Keratinocyte (primary cell): ENCODE results near the gene AMIGO2. TPM values are rescaled to one million over a fixed set of nuclear protein-coding genes. Genes with fewer than 3 reads are reported as not detected.
A peak's percentile ranks its signal among the peaks of the same experiment; 100 is the strongest.

Experiments used
- DNase-seq: peaks from one replicate; pipeline ENCODE4 v3.0.0-alpha.2; 2011; ENCODE audit warnings: low read depth, missing footprints, low spot score
- FAIRE-seq: peaks from 2 replicates; lab custom pipeline; 2011; peaks lifted over from hg19 to GRCh38; lab: Jason Lieb, UNC
- H2AFZ ChIP-seq: 2 replicates; pipeline ENCODE4 v1.6.0; 2012; ENCODE audit warnings: low read length, control low read depth, inconsistent platforms; ENCODE audit not compliant: control insufficient read depth
- H3K27ac ChIP-seq: 2 replicates; pipeline ENCODE4 v1.5.1; 2011; ENCODE audit warnings: low read length; ENCODE audit not compliant: control insufficient read depth, insufficient read depth
- H3K27me3 ChIP-seq: 3 replicates; pipeline ENCODE4 v1.6.0; 2011; ENCODE audit warnings: low read length; ENCODE audit not compliant: control insufficient read depth, insufficient read depth; ENCODE audit errors: extremely low read depth
- H3K36me3 ChIP-seq, 2 experiments: 2 replicates in 1 of 2; 3 replicates in 1 of 2; pipeline ENCODE4 v1.5.1; 2011; ENCODE audit warnings: low read length in 2 of 2, mild to moderate bottlenecking in 1 of 2; ENCODE audit not compliant: control insufficient read depth in 2 of 2, insufficient read depth in 2 of 2; ENCODE audit errors: extremely low read depth in 1 of 2
- H3K4me1 ChIP-seq: 3 replicates; pipeline ENCODE4 v1.5.1; 2011; ENCODE audit warnings: low read length; ENCODE audit not compliant: control insufficient read depth, insufficient read depth; ENCODE audit errors: extremely low read depth
- H3K4me2 ChIP-seq: 3 replicates; pipeline ENCODE4 v1.6.0; 2011; ENCODE audit warnings: low read depth, low read length; ENCODE audit not compliant: control insufficient read depth, insufficient read depth; ENCODE audit errors: extremely low read depth
- H3K4me3 ChIP-seq, 3 experiments: fragments of 200-600 bp in 1 of 3; sonication (generic) in 1 of 3; 2 replicates in 2 of 3; 3 replicates in 1 of 3; pipeline ENCODE4 v1.5.1; 2011 to 2016; ENCODE audit warnings: low read length in 3 of 3, mild to moderate bottlenecking in 3 of 3, control low read depth in 2 of 3, inconsistent platforms in 1 of 3, low read depth in 1 of 3, mixed read lengths in 1 of 3, mixed run types in 1 of 3, moderate library complexity in 1 of 3; ENCODE audit not compliant: control insufficient read depth in 2 of 3, insufficient read depth in 2 of 3; ENCODE audit errors: extremely low read depth in 1 of 3
- H3K79me2 ChIP-seq: 2 replicates; pipeline ENCODE4 v1.6.0; 2012; ENCODE audit warnings: low read length; ENCODE audit not compliant: control insufficient read depth, insufficient read depth
- H3K9ac ChIP-seq: 3 replicates; pipeline ENCODE4 v1.6.0; 2011; ENCODE audit warnings: low read length; ENCODE audit not compliant: control insufficient read depth, insufficient read depth; ENCODE audit errors: extremely low read depth
- H3K9me1 ChIP-seq: 3 replicates; pipeline ENCODE4 v1.6.0; 2011; ENCODE audit warnings: low read length; ENCODE audit not compliant: control insufficient read depth, insufficient read depth; ENCODE audit errors: extremely low read depth
- H3K9me3 ChIP-seq: 2 replicates; pipeline ENCODE4 v1.5.1; 2012; ENCODE audit warnings: low read depth, low read length; ENCODE audit not compliant: control insufficient read depth
- H4K20me1 ChIP-seq: 3 replicates; pipeline ENCODE4 v1.6.0; 2011; ENCODE audit warnings: low read length; ENCODE audit not compliant: control insufficient read depth, insufficient read depth; ENCODE audit errors: extremely low read depth
- EZH2 ChIP-seq: IDR thresholded peaks from one replicate; pipeline ENCODE4 v1.6.1; 2012; ENCODE audit warnings: inconsistent platforms, mild to moderate bottlenecking, low read length, moderate library complexity
- dilution Hi-C: fragments of 300-500 bp; cut with MboI; formaldehyde crosslinking; loops from one replicate; pipeline ENCODE4 v1.7.0; 2020; ENCODE audit warnings: low sequenced_read_pairs; ENCODE audit not compliant: extremely low pct_ligation_motif_present
- polyA plus RNA-seq, 5 experiments: library from polyadenylated mRNA; depleted of rRNA in 3 of 5; stranded (reverse) in 3 of 5; stranded (forward) in 1 of 5; unstranded in 1 of 5; fragments of >200 nt; gene quantifications; 1 replicate in 1 of 5; 2 replicates in 3 of 5; 3 replicates in 1 of 5; pipeline versions ENCODE4 v1.2.1 to v1.2.3, GENCODE V29; 2011 to 2012; ENCODE audit warnings: missing spikeins in 2 of 5, low read depth in 1 of 5, low replicate concordance in 1 of 5
- TF ChIP-seq, protein P1 (sequence below), 3 experiments: IDR thresholded peaks in 1 of 3; conservative IDR thresholded peaks in 1 of 3; optimal IDR thresholded peaks in 1 of 3; 2 replicates in 2 of 3; 3 replicates in 1 of 3; pipeline versions ENCODE3 to v1.5.1; 2011; ENCODE audit warnings: low read length in 3 of 3, mild to moderate bottlenecking in 3 of 3, moderate library complexity in 2 of 3, control low read depth in 1 of 3, inconsistent platforms in 1 of 3; ENCODE audit not compliant: insufficient read depth in 2 of 3; ENCODE audit errors: extremely low read depth in 1 of 3

Gene AMIGO2
- polyA plus RNA-seq, 1 donor (not counting 4 experiments of a cell fraction or from before 2014, with no cell fraction given) = 71.3 TPM

DNA sequence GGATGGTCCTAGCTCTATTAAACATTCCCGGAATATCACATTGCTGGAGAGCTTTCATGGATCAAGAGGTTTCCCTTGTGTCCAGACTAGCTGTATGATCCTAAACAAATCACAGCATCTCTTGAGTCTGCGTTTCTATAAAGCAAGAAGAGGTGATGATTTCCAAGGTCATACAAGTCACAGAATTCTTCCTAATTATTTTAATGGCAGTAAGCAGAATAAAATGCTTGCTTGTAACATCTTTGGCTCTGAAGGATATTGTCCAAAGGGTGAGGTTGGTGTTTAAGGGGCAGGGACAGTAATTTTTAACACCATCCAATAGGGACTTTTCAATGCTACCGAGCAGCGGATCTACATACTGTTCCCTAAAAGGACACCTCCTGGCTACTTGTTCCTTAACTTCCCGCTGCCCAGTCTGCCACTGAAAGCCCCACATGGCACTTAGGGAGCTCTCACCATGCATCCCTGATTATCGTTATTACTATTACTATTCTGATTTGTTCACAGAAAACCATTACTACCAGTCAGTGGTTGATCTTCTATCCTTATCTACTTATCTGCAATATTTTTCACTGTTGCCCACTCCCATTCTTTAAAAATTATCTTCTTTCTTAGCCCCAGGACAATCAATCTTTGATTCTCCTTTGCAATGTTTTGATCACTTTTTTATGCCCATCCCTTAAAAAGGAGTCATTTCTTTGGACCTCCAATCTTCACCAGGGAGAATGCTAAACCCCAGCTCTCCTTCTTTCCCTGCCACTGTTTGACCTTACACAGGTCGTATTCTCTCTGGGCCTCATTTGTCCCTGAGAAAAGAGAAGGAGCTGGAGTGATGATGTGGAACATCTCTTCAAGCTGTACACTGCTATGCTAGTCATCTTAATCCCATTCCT, 4.3 kb downstream of the AMIGO2 start:
- Histone ChIP-seq H3K4me1 (peaks cover 25% of the 10 kb centered on the region), H3K79me2 (peaks cover 38% of the 10 kb centered on the region), H3K4me3 (peak overlapping the region in 1 of 3 experiments; percentile 92), H3K9ac (no peak overlapping the region), H3K4me2 (peak overlapping the region; percentile 92), H4K20me1 (no peaks in the 10 kb centered on the region), H3K27me3 (no peaks in the 10 kb centered on the region), H3K27ac (no peak overlapping the region), H2AFZ (no peak overlapping the region), H3K9me1 (no peaks in the 10 kb centered on the region), H3K36me3 (peaks cover 5 to 21% of the 10 kb centered on the region in 2 experiments), H3K9me3 (no peaks in the 10 kb centered on the region)
- TF ChIP-seq, protein P1, sequence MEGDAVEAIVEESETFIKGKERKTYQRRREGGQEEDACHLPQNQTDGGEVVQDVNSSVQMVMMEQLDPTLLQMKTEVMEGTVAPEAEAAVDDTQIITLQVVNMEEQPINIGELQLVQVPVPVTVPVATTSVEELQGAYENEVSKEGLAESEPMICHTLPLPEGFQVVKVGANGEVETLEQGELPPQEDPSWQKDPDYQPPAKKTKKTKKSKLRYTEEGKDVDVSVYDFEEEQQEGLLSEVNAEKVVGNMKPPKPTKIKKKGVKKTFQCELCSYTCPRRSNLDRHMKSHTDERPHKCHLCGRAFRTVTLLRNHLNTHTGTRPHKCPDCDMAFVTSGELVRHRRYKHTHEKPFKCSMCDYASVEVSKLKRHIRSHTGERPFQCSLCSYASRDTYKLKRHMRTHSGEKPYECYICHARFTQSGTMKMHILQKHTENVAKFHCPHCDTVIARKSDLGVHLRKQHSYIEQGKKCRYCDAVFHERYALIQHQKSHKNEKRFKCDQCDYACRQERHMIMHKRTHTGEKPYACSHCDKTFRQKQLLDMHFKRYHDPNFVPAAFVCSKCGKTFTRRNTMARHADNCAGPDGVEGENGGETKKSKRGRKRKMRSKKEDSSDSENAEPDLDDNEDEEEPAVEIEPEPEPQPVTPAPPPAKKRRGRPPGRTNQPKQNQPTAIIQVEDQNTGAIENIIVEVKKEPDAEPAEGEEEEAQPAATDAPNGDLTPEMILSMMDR (optimal IDR thresholded peaks at IDR 0.05 in 1 of 3, IDR thresholded peaks at IDR 0.05 in 1 of 3, conservative IDR thresholded peaks at IDR 0.05 in 1 of 3; ENCODE audit: extremely low read depth in 1 of 3, insufficient read depth in 2 of 3, low read length in 3 of 3) = no peak
- TF ChIP-seq EZH2 = no peak
- FAIRE-seq = peak; percentile 68
- dilution Hi-C loops = no loop called here
- no peak for DNase-seq

DNA sequence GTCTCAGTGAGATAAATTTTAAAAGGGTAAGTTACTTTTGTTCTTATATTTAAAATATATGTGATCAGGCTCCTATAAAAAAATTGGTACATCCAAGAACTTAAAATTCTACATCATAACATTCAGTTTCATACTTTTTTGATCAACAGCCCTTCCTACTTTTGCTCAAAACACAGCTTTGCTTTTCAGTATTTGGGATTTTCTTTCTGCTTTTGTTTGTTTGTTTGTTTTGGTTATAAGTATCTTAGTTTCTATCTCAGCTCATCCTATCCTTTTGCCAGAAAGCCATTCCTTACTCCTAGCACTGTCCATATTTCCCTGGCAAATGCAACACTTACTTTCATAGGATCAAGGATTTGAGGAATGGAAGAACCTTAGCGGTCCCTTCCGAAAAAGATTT, 5.0 kb downstream of the AMIGO2 start:
- Histone ChIP-seq H3K27me3 (no peaks in the 10 kb centered on the region), H3K9me1 (no peaks in the 10 kb centered on the region), H4K20me1 (no peaks in the 10 kb centered on the region), H3K4me1 (peaks cover 25% of the 10 kb centered on the region), H2AFZ (no peak overlapping the region), H3K27ac (no peak overlapping the region), H3K4me3 (no peak overlapping the region), H3K36me3 (peaks cover 5 to 21% of the 10 kb centered on the region in 2 experiments), H3K4me2 (no peak overlapping the region), H3K9ac (no peak overlapping the region), H3K79me2 (peaks cover 35% of the 10 kb centered on the region), H3K9me3 (no peaks in the 10 kb centered on the region)
- no peak for TF ChIP-seq EZH2
- TF ChIP-seq, protein P1 (optimal IDR thresholded peaks at IDR 0.05 in 1 of 3, IDR thresholded peaks at IDR 0.05 in 1 of 3, conservative IDR thresholded peaks at IDR 0.05 in 1 of 3; ENCODE audit: extremely low read depth in 1 of 3, insufficient read depth in 2 of 3, low read length in 3 of 3) = no peak
- FAIRE-seq (no peak), DNase-seq (no peak)
- dilution Hi-C loops = no loop called here
